Choroid plexus epithelial cell (primary cell): Measurements from ENCODE around the gene PRMT7.

Experiments
- DNase-seq: peaks from one replicate; pipeline ENCODE4 v3.0.0-alpha.2; 2010; ENCODE audit warnings: low read depth
- H3K4me3 ChIP-seq: 2 replicates; pipeline ENCODE4 v1.5.1; 2011; ENCODE audit warnings: low read depth, mild to moderate bottlenecking, control low read depth, low read length, moderate library complexity
- TF ChIP-seq, protein P1 (sequence below): conservative IDR thresholded peaks from 2 replicates; pipeline ENCODE4 v1.5.1; 2011; ENCODE audit warnings: low read depth, mild to moderate bottlenecking, control low read depth, inconsistent platforms, low read length, moderate library complexity

The PRMT7 gene

DNA sequence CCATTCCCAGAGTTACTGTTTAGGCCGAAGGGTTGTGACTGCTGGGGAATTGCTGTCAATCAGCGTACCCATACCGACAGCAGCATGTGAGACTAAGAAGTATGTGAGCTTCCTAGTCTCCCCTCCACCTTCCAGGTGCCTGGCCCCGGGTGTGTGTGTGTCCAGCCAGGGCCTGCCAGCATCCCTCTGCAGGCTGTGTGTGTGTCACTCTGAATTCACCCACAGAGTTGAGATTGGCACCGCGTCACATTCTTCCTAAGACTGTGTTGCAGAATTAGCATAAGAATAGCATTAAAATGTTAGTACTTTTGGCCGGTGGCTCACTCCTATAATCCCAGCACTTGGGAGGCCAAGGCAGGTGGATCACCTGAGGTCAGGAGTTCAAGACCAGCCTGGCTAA is 31.8 kb downstream of the PRMT7 start:
- DNase-seq, result no peak
- TF ChIP-seq, protein P1, sequence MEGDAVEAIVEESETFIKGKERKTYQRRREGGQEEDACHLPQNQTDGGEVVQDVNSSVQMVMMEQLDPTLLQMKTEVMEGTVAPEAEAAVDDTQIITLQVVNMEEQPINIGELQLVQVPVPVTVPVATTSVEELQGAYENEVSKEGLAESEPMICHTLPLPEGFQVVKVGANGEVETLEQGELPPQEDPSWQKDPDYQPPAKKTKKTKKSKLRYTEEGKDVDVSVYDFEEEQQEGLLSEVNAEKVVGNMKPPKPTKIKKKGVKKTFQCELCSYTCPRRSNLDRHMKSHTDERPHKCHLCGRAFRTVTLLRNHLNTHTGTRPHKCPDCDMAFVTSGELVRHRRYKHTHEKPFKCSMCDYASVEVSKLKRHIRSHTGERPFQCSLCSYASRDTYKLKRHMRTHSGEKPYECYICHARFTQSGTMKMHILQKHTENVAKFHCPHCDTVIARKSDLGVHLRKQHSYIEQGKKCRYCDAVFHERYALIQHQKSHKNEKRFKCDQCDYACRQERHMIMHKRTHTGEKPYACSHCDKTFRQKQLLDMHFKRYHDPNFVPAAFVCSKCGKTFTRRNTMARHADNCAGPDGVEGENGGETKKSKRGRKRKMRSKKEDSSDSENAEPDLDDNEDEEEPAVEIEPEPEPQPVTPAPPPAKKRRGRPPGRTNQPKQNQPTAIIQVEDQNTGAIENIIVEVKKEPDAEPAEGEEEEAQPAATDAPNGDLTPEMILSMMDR, result no peak
- H3K4me3 ChIP-seq, result no peak overlapping the region

DNA sequence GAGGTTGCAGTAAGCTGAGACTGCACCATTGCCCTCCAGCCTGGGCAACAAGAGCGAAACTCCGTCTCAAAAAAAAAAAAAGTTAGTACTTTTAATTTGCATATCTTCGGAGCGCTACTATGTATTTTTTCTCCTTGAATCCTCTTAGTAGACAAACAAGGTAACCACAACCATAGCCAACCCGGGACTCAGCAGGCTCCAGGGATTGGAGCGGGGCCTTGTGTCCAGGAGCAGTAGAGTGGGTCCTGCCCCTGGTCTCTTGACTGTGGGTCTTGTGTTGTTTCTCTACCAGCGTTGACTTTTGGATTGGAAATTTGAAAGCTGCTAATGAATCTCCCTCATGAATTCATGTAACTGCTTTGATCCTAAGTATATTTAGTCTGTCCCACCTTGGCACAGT is 32.3 kb downstream of the PRMT7 start:
- H3K4me3 ChIP-seq, result no peak overlapping the region
- TF ChIP-seq, protein P1, result no peak
- no peak for DNase-seq

DNA sequence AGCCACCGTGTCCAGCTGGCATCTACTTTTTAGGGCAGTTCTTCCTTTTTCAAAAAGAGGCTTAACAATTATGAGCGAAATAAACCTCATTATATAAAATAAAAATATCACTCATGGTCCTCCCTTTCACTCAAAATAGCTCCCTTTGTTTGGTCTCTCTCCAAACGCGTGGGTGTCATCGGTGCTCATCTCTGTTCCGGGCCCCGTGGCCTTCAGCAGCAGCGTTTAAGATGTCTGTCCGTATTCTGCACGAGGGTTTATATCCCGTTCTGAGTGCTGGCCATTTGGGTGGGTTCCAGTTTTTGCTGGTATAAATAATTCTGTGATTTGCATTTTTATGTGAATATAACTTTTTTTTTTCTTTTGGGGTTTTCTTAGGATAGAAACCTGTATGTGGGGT is 33.4 kb downstream of the PRMT7 start:
- TF ChIP-seq, protein P1, result no peak
- no peak for DNase-seq

DNA sequence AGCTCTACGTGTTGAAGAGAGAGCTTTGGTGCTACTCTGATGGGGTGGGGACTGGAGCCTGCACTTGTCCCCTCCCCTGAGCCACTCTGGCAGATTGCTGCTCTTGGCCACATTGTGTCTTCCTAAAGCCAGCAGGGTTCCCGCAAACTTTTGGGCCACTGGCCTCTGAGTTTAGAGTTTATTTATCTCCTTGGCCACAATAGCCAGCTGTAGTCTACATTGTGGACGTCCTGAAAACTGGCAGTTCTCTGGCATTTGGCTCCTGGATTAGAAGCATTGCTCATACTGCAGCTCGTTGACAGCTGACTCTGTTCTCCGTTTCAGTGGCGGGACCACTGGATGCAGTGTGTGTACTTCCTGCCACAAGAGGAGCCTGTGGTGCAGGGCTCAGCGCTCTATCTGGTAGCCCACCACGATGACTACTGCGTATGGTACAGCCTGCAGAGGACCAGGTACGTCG is 34.6 kb downstream of the PRMT7 start:
- TF ChIP-seq, protein P1, result no peak
- H3K4me3 ChIP-seq, result no peak overlapping the region

More for the DNA sequence above, 33.4 kb downstream of the PRMT7 start:
- no peak overlapping the region for H3K4me3 ChIP-seq

DNA sequence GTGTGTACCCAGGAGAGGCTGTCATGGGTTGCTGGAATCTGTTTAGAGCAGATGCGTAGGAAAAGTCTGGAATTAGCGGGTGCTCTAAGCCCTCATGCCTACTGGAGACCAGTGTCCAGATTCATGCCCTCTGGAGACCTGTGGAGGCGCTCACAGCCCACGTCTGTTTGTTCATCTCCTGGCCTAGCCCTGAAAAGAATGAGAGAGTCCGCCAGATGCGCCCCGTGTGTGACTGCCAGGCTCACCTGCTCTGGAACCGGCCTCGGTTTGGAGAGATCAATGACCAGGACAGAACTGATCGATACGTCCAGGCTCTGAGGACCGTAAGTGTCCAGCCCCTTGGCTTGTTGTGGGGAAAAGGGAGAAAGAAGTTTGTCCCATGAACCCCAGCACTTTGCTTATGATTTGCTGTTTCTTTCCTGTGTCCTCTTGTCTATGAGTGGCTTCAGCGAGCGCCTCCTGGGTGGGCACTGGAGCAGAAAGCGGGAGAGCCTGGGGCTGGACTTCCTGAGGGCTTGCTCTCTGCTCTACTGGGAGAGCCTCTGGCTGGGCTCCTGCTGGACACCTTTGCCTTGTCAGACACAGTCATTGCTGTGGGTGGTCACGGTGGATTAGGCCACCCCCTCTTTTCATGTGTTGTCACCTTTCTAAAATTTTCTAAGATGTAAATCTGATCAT is 35.3 kb downstream of the PRMT7 start:
- H3K4me3 ChIP-seq, result no peak overlapping the region
- no peak for DNase-seq
- TF ChIP-seq, protein P1, result no peak

More for the DNA sequence above, 34.6 kb downstream of the PRMT7 start:
- DNase-seq, result no peak

DNA sequence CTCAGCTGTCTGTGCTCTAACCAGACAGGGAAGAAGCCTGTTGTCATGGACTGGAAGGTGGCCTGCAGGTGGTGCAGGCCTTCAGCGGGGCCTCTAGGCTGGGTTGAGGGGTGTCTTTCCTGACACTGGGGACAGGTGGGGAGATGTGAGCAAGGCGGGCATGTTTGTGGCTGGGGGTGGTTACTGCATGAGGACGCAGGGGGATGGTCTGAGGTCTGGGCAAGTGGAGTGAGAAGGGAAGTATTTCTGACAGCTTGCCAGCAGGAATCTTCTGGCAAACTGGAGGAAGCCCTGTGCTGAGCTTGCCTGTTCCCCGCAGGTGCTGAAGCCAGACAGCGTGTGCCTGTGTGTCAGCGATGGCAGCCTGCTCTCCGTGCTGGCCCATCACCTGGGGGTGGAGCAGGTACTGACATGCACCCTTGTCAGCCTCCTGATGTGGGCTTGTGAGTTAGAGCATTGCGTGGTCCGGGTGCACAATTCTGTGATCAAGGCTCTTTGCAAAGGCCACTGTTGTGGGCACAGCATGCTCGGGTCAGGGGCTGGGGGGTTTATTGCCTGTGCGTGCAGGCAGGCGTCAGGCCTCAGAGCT is 36.2 kb downstream of the PRMT7 start:
- TF ChIP-seq, protein P1, result no peak
- no peak overlapping the region for H3K4me3 ChIP-seq
- no peak for DNase-seq

DNA sequence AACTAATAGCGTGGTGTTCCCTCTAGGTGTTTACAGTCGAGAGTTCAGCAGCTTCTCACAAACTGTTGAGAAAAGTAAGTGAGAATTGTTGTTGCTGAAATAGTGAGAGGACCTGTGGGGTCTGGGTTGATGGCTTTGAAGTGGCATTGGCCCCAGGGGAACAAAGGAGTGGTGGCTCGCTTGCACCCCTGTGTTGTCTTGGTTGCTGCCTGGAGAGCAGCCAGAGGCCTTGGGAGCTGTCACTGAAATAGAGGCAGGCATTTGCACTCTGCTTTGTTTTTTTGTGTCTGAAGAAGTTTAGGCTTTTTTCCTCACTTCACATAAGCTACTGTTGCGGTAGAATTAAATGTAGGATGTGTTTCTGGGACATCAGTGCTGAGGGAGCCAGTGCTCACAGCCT is 36.8 kb downstream of the PRMT7 start:
- TF ChIP-seq, protein P1, result no peak
- DNase-seq, result no peak
- no peak overlapping the region for H3K4me3 ChIP-seq
